ENCODE measurements around the gene SLC22A7. TPM values are rescaled to one million over a fixed set of nuclear protein-coding genes. Genes with fewer than 3 reads are reported as not detected.

SLC22A7 gene
- total RNA-seq (not detected), polyA plus RNA-seq (0.15 TPM)

- 70% methylated on average over 10 of the region's 10 CpGs for WGBS
- H3K27ac ChIP-seq (ENCODE audit: low read depth), result no peak within 1 kb of the TSS
- no peaks in the 10 kb centered on the region for H3K36me3 ChIP-seq (ENCODE audit: insufficient read depth)
- no peaks in the 10 kb centered on the region for H3K4me1 ChIP-seq (ENCODE audit: insufficient read depth)
- no peak for DNase-seq (ENCODE audit: extremely low spot score)
- H3K4me3 ChIP-seq (ENCODE audit: low read depth, low read length), result no peak within 1 kb of the TSS
These were observed at the start of gene SLC22A7 for GRCh38 chr6:43297644-43298564. Gene SLC22A7 (plus strand): TSS chr6:43298260. CDS start chr6:43298359, 99 bp downstream.

GRCh38 chr6:43248791-43249190 lies 49.3 kb upstream of the SLC22A7 start:
- DNase-seq (ENCODE audit: extremely low spot score), result no peak
- H3K27ac ChIP-seq (ENCODE audit: low read depth), result no peak overlapping the region
- no peaks in the 10 kb centered on the region for H3K36me3 ChIP-seq (ENCODE audit: insufficient read depth)
- H3K4me3 ChIP-seq (ENCODE audit: low read depth, low read length), result no peak overlapping the region
- no peaks in the 10 kb centered on the region for H3K4me1 ChIP-seq (ENCODE audit: insufficient read depth)

GRCh38 chr6:43250992-43251373 lies 47.1 kb upstream of the SLC22A7 start:
- Histone ChIP-seq H3K27ac (ENCODE audit: low read depth) (no peak overlapping the region), H3K36me3 (ENCODE audit: insufficient read depth) (no peaks in the 10 kb centered on the region), H3K4me3 (ENCODE audit: low read depth, low read length) (no peak overlapping the region), H3K4me1 (ENCODE audit: insufficient read depth) (no peaks in the 10 kb centered on the region)
- WGBS, result 22% methylated on average over 8 of the region's 8 CpGs
- no peak for DNase-seq (ENCODE audit: extremely low spot score)

GRCh38 chr6:43253401-43253800 lies 44.7 kb upstream of the SLC22A7 start:
- H3K4me1 ChIP-seq (ENCODE audit: insufficient read depth), result no peaks in the 10 kb centered on the region
- no peak overlapping the region for H3K27ac ChIP-seq (ENCODE audit: low read depth)
- no peak overlapping the region for H3K4me3 ChIP-seq (ENCODE audit: low read depth, low read length)
- no peak for DNase-seq (ENCODE audit: extremely low spot score)
- no peaks in the 10 kb centered on the region for H3K36me3 ChIP-seq (ENCODE audit: insufficient read depth)
- WGBS, result 92% methylated on average over 11 of the region's 11 CpGs

- DNase-seq (ENCODE audit: extremely low spot score), result no peak
These were observed 43.8 kb upstream of the SLC22A7 start for GRCh38 chr6:43254138-43254817.

GRCh38 chr6:43254846-43255245 lies 43.2 kb upstream of the SLC22A7 start:
- 81% methylated on average over 11 of the region's 11 CpGs for WGBS
- DNase-seq (ENCODE audit: extremely low spot score), result no peak
- Histone ChIP-seq H3K36me3 (ENCODE audit: insufficient read depth) (no peaks in the 10 kb centered on the region), H3K4me1 (ENCODE audit: insufficient read depth) (no peaks in the 10 kb centered on the region), H3K4me3 (ENCODE audit: low read depth, low read length) (no peak overlapping the region), H3K27ac (ENCODE audit: low read depth) (no peak overlapping the region)

More at GRCh38 chr6:43254138-43254817, 43.8 kb upstream of the SLC22A7 start:
- WGBS, result 89% methylated on average over 15 of the region's 15 CpGs
- Histone ChIP-seq H3K4me1 (ENCODE audit: insufficient read depth) (no peaks in the 10 kb centered on the region), H3K36me3 (ENCODE audit: insufficient read depth) (no peaks in the 10 kb centered on the region), H3K27ac (ENCODE audit: low read depth) (no peak overlapping the region), H3K4me3 (ENCODE audit: low read depth, low read length) (no peak overlapping the region)

GRCh38 chr6:43255408-43256054 lies 42.5 kb upstream of the SLC22A7 start:
- Histone ChIP-seq H3K36me3 (ENCODE audit: insufficient read depth) (no peaks in the 10 kb centered on the region), H3K4me3 (ENCODE audit: low read depth, low read length) (no peak overlapping the region), H3K4me1 (ENCODE audit: insufficient read depth) (no peaks in the 10 kb centered on the region), H3K27ac (ENCODE audit: low read depth) (no peak overlapping the region)
- 80% methylated on average over 11 of the region's 11 CpGs for WGBS
- DNase-seq (ENCODE audit: extremely low spot score), result no peak

- no peaks in the 10 kb centered on the region for H3K4me1 ChIP-seq (ENCODE audit: insufficient read depth)
- no peak overlapping the region for H3K4me3 ChIP-seq (ENCODE audit: low read depth, low read length)
- 86% methylated on average over 9 of the region's 9 CpGs for WGBS
- H3K27ac ChIP-seq (ENCODE audit: low read depth), result no peak overlapping the region
- H3K36me3 ChIP-seq (ENCODE audit: insufficient read depth), result no peaks in the 10 kb centered on the region
- DNase-seq (ENCODE audit: extremely low spot score), result no peak
These were observed 41.2 kb upstream of the SLC22A7 start for GRCh38 chr6:43256670-43257366.

- no peak overlapping the region for H3K4me3 ChIP-seq (ENCODE audit: low read depth, low read length)
- no peak for DNase-seq (ENCODE audit: extremely low spot score)
- no peaks in the 10 kb centered on the region for H3K4me1 ChIP-seq (ENCODE audit: insufficient read depth)
- H3K27ac ChIP-seq (ENCODE audit: low read depth), result no peak overlapping the region
- no peaks in the 10 kb centered on the region for H3K36me3 ChIP-seq (ENCODE audit: insufficient read depth)
- 67% methylated on average over 12 of the region's 12 CpGs for WGBS
These were observed 40.5 kb upstream of the SLC22A7 start for GRCh38 chr6:43257367-43258145.

- Histone ChIP-seq H3K4me1 (ENCODE audit: insufficient read depth) (no peaks in the 10 kb centered on the region), H3K4me3 (ENCODE audit: low read depth, low read length) (no peak overlapping the region)
- WGBS, result 61% methylated on average over 4 of the region's 4 CpGs
These were observed 39.9 kb upstream of the SLC22A7 start for GRCh38 chr6:43258180-43258579.

GRCh38 chr6:43258807-43259686 lies 39.0 kb upstream of the SLC22A7 start:
- 89% methylated on average over 30 of the region's 30 CpGs for WGBS

More at GRCh38 chr6:43258180-43258579, 39.9 kb upstream of the SLC22A7 start:
- Histone ChIP-seq H3K36me3 (ENCODE audit: insufficient read depth) (no peaks in the 10 kb centered on the region), H3K27ac (ENCODE audit: low read depth) (no peak overlapping the region)
- DNase-seq (ENCODE audit: extremely low spot score), result no peak

GRCh38 chr6:43260791-43261190 lies 37.3 kb upstream of the SLC22A7 start:
- Histone ChIP-seq H3K4me3 (ENCODE audit: low read depth, low read length) (no peak overlapping the region), H3K36me3 (ENCODE audit: insufficient read depth) (no peaks in the 10 kb centered on the region), H3K27ac (ENCODE audit: low read depth) (no peak overlapping the region), H3K4me1 (ENCODE audit: insufficient read depth) (no peaks in the 10 kb centered on the region)
- DNase-seq (ENCODE audit: extremely low spot score), result no peak
- WGBS, result 73% methylated on average over 4 of the region's 4 CpGs

More at GRCh38 chr6:43258807-43259686, 39.0 kb upstream of the SLC22A7 start:
- no peak overlapping the region for H3K4me3 ChIP-seq (ENCODE audit: low read depth, low read length)
- H3K27ac ChIP-seq (ENCODE audit: low read depth), result no peak overlapping the region
- no peak for DNase-seq (ENCODE audit: extremely low spot score)
- no peaks in the 10 kb centered on the region for H3K4me1 ChIP-seq (ENCODE audit: insufficient read depth)
- H3K36me3 ChIP-seq (ENCODE audit: insufficient read depth), result no peaks in the 10 kb centered on the region

Measured in urinary bladder (tissue), 4 donors.